Spleen (tissue), 11 donors: Measurements from ENCODE around the gene RSL24D1. TPM values are rescaled to one million over a fixed set of nuclear protein-coding genes. Genes with fewer than 3 reads are reported as not detected.

Experiments used
- DNase-seq: peaks from one replicate; pipeline ENCODE4 v3.0.0-alpha.2; 2020
- H3K27ac ChIP-seq, 8 donors: fragments of 200-600 bp; sonication (generic) in 7 of 8; 1 replicate in 4 of 8; 2 replicates in 4 of 8; pipeline versions ENCODE4 v1.5.0 to v1.8.0; 2016 to 2021; ENCODE audit warnings: inconsistent platforms in 4 of 8, mild to moderate bottlenecking in 4 of 8, moderate library complexity in 1 of 8
- H3K27me3 ChIP-seq, 7 donors: fragments of 200-600 bp; sonication (generic) in 6 of 7; replicated peaks in 1 of 7; 1 replicate in 4 of 7; 2 replicates in 3 of 7; pipeline versions ENCODE4 v1.5.0 to v1.8.0; 2016 to 2021; ENCODE audit warnings: inconsistent platforms in 3 of 7, mild to moderate bottlenecking in 1 of 7
- H3K36me3 ChIP-seq, 6 donors: fragments of 200-600 bp; sonication (generic) in 5 of 6; 1 replicate in 4 of 6; 2 replicates in 2 of 6; pipeline versions ENCODE4 v1.5.0 to v1.8.0; 2016 to 2021; ENCODE audit warnings: inconsistent platforms in 2 of 6
- H3K4me1 ChIP-seq, 6 donors: fragments of 200-600 bp; sonication (generic) in 5 of 6; 1 replicate in 3 of 6; 2 replicates in 3 of 6; pipeline versions ENCODE4 v1.5.0 to v1.8.0; 2016 to 2021; ENCODE audit warnings: inconsistent platforms in 3 of 6
- H3K4me3 ChIP-seq, 8 donors: fragments of 200-600 bp; sonication (generic) in 7 of 8; 1 replicate in 4 of 8; 2 replicates in 4 of 8; pipeline versions ENCODE4 v1.5.0 to v1.8.0; 2016 to 2021; ENCODE audit warnings: inconsistent platforms in 4 of 8, mild to moderate bottlenecking in 4 of 8, moderate library complexity in 2 of 8
- H3K9me3 ChIP-seq, 8 donors: fragments of 200-600 bp; sonication (generic) in 7 of 8; 1 replicate in 4 of 8; 2 replicates in 4 of 8; pipeline versions ENCODE4 v1.5.0 to v1.8.0; 2016 to 2021; ENCODE audit warnings: inconsistent platforms in 4 of 8
- CTCF ChIP-seq, 11 experiments: fragments of 200-600 bp in 7 of 11; fragments of 450-650 bp in 4 of 11; sonication (generic) in 4 of 11; IDR thresholded peaks in 8 of 11; conservative IDR thresholded peaks in 3 of 11; 1 replicate in 7 of 11; 2 replicates in 4 of 11; pipeline versions ENCODE4 v1.4.0 to v1.8.0; 2016 to 2021; ENCODE audit warnings: antibody characterized with exemption in 11 of 11, inconsistent platforms in 4 of 11, mild to moderate bottlenecking in 1 of 11
- POLR2A ChIP-seq, 3 donors: fragments of 450-650 bp; IDR thresholded peaks; one replicate each; pipeline ENCODE4 v1.5.1; 2017; ENCODE audit warnings: antibody characterized with exemption in 3 of 3, mild to moderate bottlenecking in 1 of 3
- POLR2AphosphoS5 ChIP-seq, 3 donors: sonication (generic); formaldehyde crosslinking; IDR thresholded peaks; one replicate each; pipeline ENCODE4 v1.5.1; 2017; ENCODE audit warnings: antibody characterized with exemption in 3 of 3
- WGBS, 5 donors: extraction: QIAGEN DNeasy Blood & Tissue Kit in 3 of 5; methylation state at CpG; one replicate each; pipeline versions ENCODE4 v1.1.5 to v1.1.7; 2013 to 2018; 5-methylcytosine and 5-hydroxymethylcytosine counted together
- intact Hi-C: fragments of 100-400 bp; cut with DNase I; formaldehyde crosslinking; loops from one replicate; pipeline ENCODE4 v1.15.0; 2023; ENCODE audit warnings: low total_unique reads
- polyA plus RNA-seq, 3 donors: library from polyadenylated mRNA; stranded (reverse); fragments of 200-250 nt; gene quantifications; one replicate each; pipeline ENCODE4 v1.2.1, GENCODE V29; 2013
- total RNA-seq, 7 donors: library from RNA; depleted of rRNA in 3 of 7; stranded (reverse); fragments of >200 nt in 3 of 7; fragmentation: NEBNext Ultra II Directional in 4 of 7; extraction: Animal tissue kit (Norgen Biotek cat#: 25700) in 4 of 7; gene quantifications; one replicate each; pipeline versions ENCODE4 v1.1.0 to v1.2.1, GENCODE V29; 2016 to 2021
- donor health status: healthy with polysubstance abuse.
- donor health status: DM: no; HTN: no; CAD: no; lungs with moderate emphysema.
- donor health status: DM: no; HTN: no; CAD: no.
- donor health status: Bipolar disorder and iron deficiency.
- donor health status: healthy.
- donor health status: DM: no; HTN: no; CAD: no.
- donor health status: DM: yes; HTN: yes; CAD: no.

RSL24D1 gene
- total and polyA plus RNA-seq, 10 donors: 43.7 to 103 (median 56.0) TPM

GRCh38 chr15:55237219-55238130 lies 40.7 kb upstream of the RSL24D1 start:
- H3K9me3 ChIP-seq: no peaks in the 10 kb centered on the region
- TF ChIP-seq CTCF (IDR thresholded peaks at IDR 0.05 in 8 of 11, conservative IDR thresholded peaks at IDR 0.05 in 3 of 11): no peak
- TF ChIP-seq POLR2AphosphoS5 (IDR thresholded peaks at IDR 0.05): no peak
- TF ChIP-seq POLR2A (IDR thresholded peaks at IDR 0.05): no peak
- peaks cover 0 to 33% (median 2%) of the 10 kb centered on the region in 6 donors for H3K4me1 ChIP-seq
- no peak overlapping the region for H3K27ac ChIP-seq
- H3K36me3 ChIP-seq: peaks cover 0 to 26% (median 0%) of the 10 kb centered on the region in 6 donors
- no peak overlapping the region for H3K4me3 ChIP-seq
- intact Hi-C loops: no loop called here
- 80 to 90% (median 85%) methylated on average over 6 of the region's 6 CpGs for WGBS, 5 donors
- no peaks in the 10 kb centered on the region for H3K27me3 ChIP-seq
- DNase-seq: no peak

- TF ChIP-seq CTCF (IDR thresholded peaks at IDR 0.05 in 8 of 11, conservative IDR thresholded peaks at IDR 0.05 in 3 of 11) (no peak), POLR2AphosphoS5 (IDR thresholded peaks at IDR 0.05) (no peak), POLR2A (IDR thresholded peaks at IDR 0.05) (no peak)
- no peak overlapping the region for H3K27ac ChIP-seq
- H3K4me1 ChIP-seq: peaks cover 0 to 30% (median 3%) of the 10 kb centered on the region in 6 donors
- H3K4me3 ChIP-seq: no peak overlapping the region
- H3K27me3 ChIP-seq: no peaks in the 10 kb centered on the region
- DNase-seq: no peak
- 85 to 92% (median 88%) methylated on average over 4 of the region's 4 CpGs for WGBS, 5 donors
- H3K9me3 ChIP-seq: no peaks in the 10 kb centered on the region
- intact Hi-C loops: no loop called here
- peaks cover 0 to 36% (median 0%) of the 10 kb centered on the region in 6 donors for H3K36me3 ChIP-seq
Observed at GRCh38 chr15:55235546-55236036, 38.9 kb upstream of the RSL24D1 start.

GRCh38 chr15:55234800-55235104 lies 38.0 kb upstream of the RSL24D1 start:
- WGBS, 5 donors: 95 to 98% (median 97%) methylated on average over 1 of the region's 1 CpG
- DNase-seq: no peak

More at GRCh38 chr15:55234800-55235104, 38.0 kb upstream of the RSL24D1 start:
- Histone ChIP-seq H3K27ac (no peak overlapping the region), H3K4me3 (no peak overlapping the region), H3K27me3 (no peaks in the 10 kb centered on the region), H3K36me3 (peaks cover 0 to 45% (median 0%) of the 10 kb centered on the region in 6 donors), H3K9me3 (no peaks in the 10 kb centered on the region), H3K4me1 (peaks cover 0 to 30% (median 8%) of the 10 kb centered on the region in 6 donors)
- intact Hi-C loops: no loop called here
- TF ChIP-seq POLR2A (IDR thresholded peaks at IDR 0.05) (no peak), CTCF (IDR thresholded peaks at IDR 0.05 in 8 of 11, conservative IDR thresholded peaks at IDR 0.05 in 3 of 11) (no peak), POLR2AphosphoS5 (IDR thresholded peaks at IDR 0.05) (no peak)
